ENCODE data around the gene TENM4.

The TENM4 gene

DNA sequence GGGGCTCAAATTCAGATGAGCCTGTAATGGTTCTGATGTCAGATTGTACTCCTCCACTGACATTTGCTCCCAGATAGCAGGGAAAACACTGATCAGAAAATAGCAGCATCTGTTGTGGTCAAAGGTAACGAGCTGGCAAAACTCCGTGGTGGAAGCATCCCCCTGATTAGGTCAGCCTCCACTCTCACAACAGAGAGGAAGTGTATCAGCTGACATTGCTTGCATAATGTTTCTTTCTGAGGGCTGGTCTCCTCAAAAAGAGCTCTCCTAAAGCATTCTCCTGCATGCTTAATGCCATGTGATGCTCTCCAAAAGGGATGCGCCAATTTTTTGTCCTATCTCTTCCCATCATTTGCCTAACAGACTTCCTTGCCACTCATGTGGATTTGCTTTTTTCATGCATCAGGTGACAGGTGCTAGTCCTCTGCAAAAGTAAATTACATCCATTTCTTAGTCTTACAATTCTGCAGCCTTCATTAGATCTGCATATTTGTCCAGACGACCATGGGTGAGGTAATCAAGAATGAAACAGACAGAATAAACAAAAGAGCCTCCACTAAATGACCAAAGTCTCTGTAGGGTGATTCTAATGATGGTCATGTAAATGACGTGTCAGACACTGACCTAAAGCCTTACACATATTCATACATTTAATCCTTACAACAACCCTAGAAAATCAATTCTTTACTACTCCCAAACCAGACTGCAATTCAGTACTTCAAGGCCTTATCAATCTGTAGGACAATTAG is 6.4 kb upstream of the TENM4 start:
- H3K9me3 ChIP-seq (ENCODE audit: control insufficient read depth, insufficient read depth, low read length): no peaks in the 10 kb centered on the region
- H3F3A ChIP-seq (ENCODE audit: control insufficient read depth, insufficient read depth): no peaks in the 10 kb centered on the region
- TF ChIP-seq, protein P1, sequence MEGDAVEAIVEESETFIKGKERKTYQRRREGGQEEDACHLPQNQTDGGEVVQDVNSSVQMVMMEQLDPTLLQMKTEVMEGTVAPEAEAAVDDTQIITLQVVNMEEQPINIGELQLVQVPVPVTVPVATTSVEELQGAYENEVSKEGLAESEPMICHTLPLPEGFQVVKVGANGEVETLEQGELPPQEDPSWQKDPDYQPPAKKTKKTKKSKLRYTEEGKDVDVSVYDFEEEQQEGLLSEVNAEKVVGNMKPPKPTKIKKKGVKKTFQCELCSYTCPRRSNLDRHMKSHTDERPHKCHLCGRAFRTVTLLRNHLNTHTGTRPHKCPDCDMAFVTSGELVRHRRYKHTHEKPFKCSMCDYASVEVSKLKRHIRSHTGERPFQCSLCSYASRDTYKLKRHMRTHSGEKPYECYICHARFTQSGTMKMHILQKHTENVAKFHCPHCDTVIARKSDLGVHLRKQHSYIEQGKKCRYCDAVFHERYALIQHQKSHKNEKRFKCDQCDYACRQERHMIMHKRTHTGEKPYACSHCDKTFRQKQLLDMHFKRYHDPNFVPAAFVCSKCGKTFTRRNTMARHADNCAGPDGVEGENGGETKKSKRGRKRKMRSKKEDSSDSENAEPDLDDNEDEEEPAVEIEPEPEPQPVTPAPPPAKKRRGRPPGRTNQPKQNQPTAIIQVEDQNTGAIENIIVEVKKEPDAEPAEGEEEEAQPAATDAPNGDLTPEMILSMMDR (IDR thresholded peaks at IDR 0.05; ENCODE audit: low read depth, low read length, poor library complexity, severe bottlenecking): no peak
- TF ChIP-seq EZH2phosphoT487 (IDR thresholded peaks at IDR 0.05; ENCODE audit: borderline replicate concordance, low read length): no peak
- no peaks in the 10 kb centered on the region for H4K20me1 ChIP-seq (ENCODE audit: control insufficient read depth, insufficient read depth, low read depth, low read length)
- no peak overlapping the region for H3K4me3 ChIP-seq (ENCODE audit: low read length)
- no peak overlapping the region for H3K27ac ChIP-seq (ENCODE audit: low read depth, low read length)
- H3K4me1 ChIP-seq (ENCODE audit: control insufficient read depth, low read length): no peaks in the 10 kb centered on the region
- no peaks in the 10 kb centered on the region for H3K79me2 ChIP-seq (ENCODE audit: control insufficient read depth, low read length)
- H3K36me3 ChIP-seq (ENCODE audit: control insufficient read depth, low read length): no peaks in the 10 kb centered on the region
- no peak overlapping the region for H3K4me2 ChIP-seq (ENCODE audit: low read length)
- no peaks in the 10 kb centered on the region for H3K9me2 ChIP-seq (replicated peaks; ENCODE audit: control insufficient read depth, low read length)
- H3K27me3 ChIP-seq (ENCODE audit: control insufficient read depth, low read length): no peaks in the 10 kb centered on the region

DNA sequence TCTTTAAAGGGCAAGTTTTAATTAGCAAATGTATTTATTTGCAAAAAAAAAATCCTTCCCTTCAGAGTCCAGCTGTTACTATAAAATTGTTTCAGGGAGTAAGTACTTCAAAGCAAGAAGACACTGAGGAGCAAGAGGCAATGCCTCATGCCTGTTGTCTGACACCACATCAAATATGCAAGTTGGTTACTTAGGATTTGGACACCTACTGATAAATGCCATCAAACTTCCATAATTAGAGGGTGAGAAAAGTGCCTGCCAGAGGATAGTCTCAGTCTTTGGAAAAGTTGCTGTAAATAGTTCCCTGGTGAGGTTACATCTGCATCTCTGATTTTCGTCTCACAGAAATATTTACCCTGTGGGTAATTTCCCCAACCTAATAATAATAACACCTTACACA is 4.1 kb upstream of the TENM4 start:
- Histone ChIP-seq H3K4me3 (ENCODE audit: low read length) (no peak overlapping the region), H3F3A (ENCODE audit: control insufficient read depth, insufficient read depth) (no peaks in the 10 kb centered on the region), H3K9me3 (ENCODE audit: control insufficient read depth, insufficient read depth, low read length) (no peaks in the 10 kb centered on the region), H3K79me2 (ENCODE audit: control insufficient read depth, low read length) (no peaks in the 10 kb centered on the region), H3K27ac (ENCODE audit: low read depth, low read length) (no peak overlapping the region), H3K27me3 (ENCODE audit: control insufficient read depth, low read length) (peaks cover 6% of the 10 kb centered on the region), H3K9me2 (replicated peaks; ENCODE audit: control insufficient read depth, low read length) (no peaks in the 10 kb centered on the region), H4K20me1 (ENCODE audit: control insufficient read depth, insufficient read depth, low read depth, low read length) (no peaks in the 10 kb centered on the region), H3K36me3 (ENCODE audit: control insufficient read depth, low read length) (no peaks in the 10 kb centered on the region), H3K4me1 (ENCODE audit: control insufficient read depth, low read length) (no peaks in the 10 kb centered on the region), H3K4me2 (ENCODE audit: low read length) (no peak overlapping the region)
- no peak for TF ChIP-seq EZH2phosphoT487 (IDR thresholded peaks at IDR 0.05; ENCODE audit: borderline replicate concordance, low read length)
- TF ChIP-seq, protein P1 (IDR thresholded peaks at IDR 0.05; ENCODE audit: low read depth, low read length, poor library complexity, severe bottlenecking): no peak

DNA sequence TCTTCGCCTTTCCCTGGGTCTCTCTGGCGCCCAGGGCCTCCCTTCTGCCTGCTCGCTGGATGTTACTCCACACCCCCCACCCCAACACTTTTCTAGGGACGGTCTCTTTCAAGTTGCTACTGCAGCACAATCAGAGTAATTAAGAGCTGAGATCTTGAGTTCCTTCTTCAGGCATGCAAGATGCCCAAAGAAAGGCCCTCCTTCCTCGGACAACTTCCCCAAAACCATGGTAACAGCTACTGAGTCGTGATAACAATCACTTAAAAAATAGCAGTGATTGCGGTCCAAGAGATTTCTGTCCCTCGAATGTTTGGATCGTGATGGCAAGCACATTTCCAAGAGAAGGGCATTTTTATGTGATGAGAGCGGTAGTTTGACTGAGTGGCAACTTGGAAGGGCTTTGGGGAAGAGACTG is 638 bp upstream of the TENM4 start:
- Histone ChIP-seq H3F3A (ENCODE audit: control insufficient read depth, insufficient read depth) (no peaks in the 10 kb centered on the region), H3K4me1 (ENCODE audit: control insufficient read depth, low read length) (no peaks in the 10 kb centered on the region), H3K27ac (ENCODE audit: low read depth, low read length) (no peak overlapping the region), H3K79me2 (ENCODE audit: control insufficient read depth, low read length) (no peaks in the 10 kb centered on the region), H3K9me3 (ENCODE audit: control insufficient read depth, insufficient read depth, low read length) (no peaks in the 10 kb centered on the region), H3K4me2 (ENCODE audit: low read length) (no peak overlapping the region), H3K27me3 (ENCODE audit: control insufficient read depth, low read length) (peaks cover 6% of the 10 kb centered on the region), H4K20me1 (ENCODE audit: control insufficient read depth, insufficient read depth, low read depth, low read length) (no peaks in the 10 kb centered on the region), H3K36me3 (ENCODE audit: control insufficient read depth, low read length) (no peaks in the 10 kb centered on the region), H3K9me2 (replicated peaks; ENCODE audit: control insufficient read depth, low read length) (no peaks in the 10 kb centered on the region), H3K4me3 (ENCODE audit: low read length) (no peak overlapping the region)
- TF ChIP-seq, protein P1 (IDR thresholded peaks at IDR 0.05; ENCODE audit: low read depth, low read length, poor library complexity, severe bottlenecking): no peak
- TF ChIP-seq EZH2phosphoT487 (IDR thresholded peaks at IDR 0.05; ENCODE audit: borderline replicate concordance, low read length): no peak

Measured in DOHH2 (cell line).